ENCODE data around the gene DLGAP1. TPM values are rescaled to one million over a fixed set of nuclear protein-coding genes. Genes with fewer than 3 reads are reported as not detected.

The DLGAP1 gene
- total RNA-seq, 4 donors from 2014 or later = 0.13 to 6.2 (median 0.53) TPM

GRCh38 chr18:3875961-3876360 is 579.1 kb downstream of the DLGAP1 start:
- Histone ChIP-seq H3K4me1 (no peaks in the 10 kb centered on the region), H3K9me3 (no peaks in the 10 kb centered on the region), H3K36me3 (no peaks in the 10 kb centered on the region), H3K4me3 (no peak overlapping the region), H3K27me3 (no peaks in the 10 kb centered on the region), H3K27ac (no peak overlapping the region)
- DNase-seq (no peak), ATAC-seq (no peak)
- TF ChIP-seq CTCF (IDR thresholded peaks at IDR 0.05 in 4 of 5, conservative IDR thresholded peaks at IDR 0.05 in 1 of 5) = no peak
- TF ChIP-seq POLR2A (IDR thresholded peaks at IDR 0.05) = no peak
- in situ Hi-C loops (cut with MboI; ENCODE audit: low sequenced_read_pairs in 4 of 4) = no loop called here
- intact Hi-C loops (cut with DNase I; ENCODE audit: low total_unique reads) = no loop called here

DNA sequence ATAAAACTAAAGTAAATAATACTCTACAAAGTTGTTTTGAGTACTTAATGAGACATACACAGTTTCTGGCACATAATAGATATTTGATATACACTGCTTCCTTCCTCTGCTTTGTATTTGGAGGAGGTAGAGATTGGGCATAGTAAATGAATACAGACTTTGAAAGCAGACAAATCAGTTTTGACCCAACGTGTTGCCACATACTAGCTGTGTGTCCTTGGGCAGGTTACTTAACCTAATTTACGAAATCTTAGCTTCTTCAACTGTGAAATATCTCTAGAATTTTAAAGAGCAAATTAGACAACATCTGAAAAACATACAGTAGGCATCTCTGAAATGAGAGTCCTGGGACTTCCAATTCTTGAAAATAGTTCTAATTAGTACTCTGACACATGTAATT is 579.7 kb downstream of the DLGAP1 start:
- in situ Hi-C loops (cut with MboI; ENCODE audit: low sequenced_read_pairs in 4 of 4) = no loop called here
- Histone ChIP-seq H3K4me1 (no peaks in the 10 kb centered on the region), H3K4me3 (no peak overlapping the region), H3K36me3 (no peaks in the 10 kb centered on the region), H3K27me3 (no peaks in the 10 kb centered on the region), H3K9me3 (no peaks in the 10 kb centered on the region), H3K27ac (no peak overlapping the region)
- intact Hi-C loops (cut with DNase I; ENCODE audit: low total_unique reads) = no loop called here
- ATAC-seq (no peak), DNase-seq (no peak)
- TF ChIP-seq POLR2A (IDR thresholded peaks at IDR 0.05) (no peak), CTCF (IDR thresholded peaks at IDR 0.05 in 4 of 5, conservative IDR thresholded peaks at IDR 0.05 in 1 of 5) (no peak)

- no peak for TF ChIP-seq POLR2A (IDR thresholded peaks at IDR 0.05)
- no peaks in the 10 kb centered on the region for H3K36me3 ChIP-seq
- H3K4me1 ChIP-seq = no peaks in the 10 kb centered on the region
- H3K27me3 ChIP-seq = no peaks in the 10 kb centered on the region
- intact Hi-C loops (cut with DNase I; ENCODE audit: low total_unique reads) (no loop called here), in situ Hi-C loops (cut with MboI; ENCODE audit: low sequenced_read_pairs in 4 of 4) (no loop called here)
- H3K27ac ChIP-seq = no peak overlapping the region
- ATAC-seq (no peak), DNase-seq (no peak)
- no peak overlapping the region for H3K4me3 ChIP-seq
- H3K9me3 ChIP-seq = no peaks in the 10 kb centered on the region
Observed at GRCh38 chr18:3874581-3874980, 580.5 kb downstream of the DLGAP1 start.

- no peak for TF ChIP-seq CTCF (IDR thresholded peaks at IDR 0.05 in 4 of 5, conservative IDR thresholded peaks at IDR 0.05 in 1 of 5)
- no peak for TF ChIP-seq POLR2A (IDR thresholded peaks at IDR 0.05)
- intact Hi-C loops (cut with DNase I; ENCODE audit: low total_unique reads) = no loop called here
Observed at GRCh38 chr18:3874125-3874524, 581.0 kb downstream of the DLGAP1 start.

GRCh38 chr18:3873698-3874097 is 581.4 kb downstream of the DLGAP1 start:
- Histone ChIP-seq H3K4me1 (no peaks in the 10 kb centered on the region), H3K9me3 (no peaks in the 10 kb centered on the region), H3K4me3 (no peak overlapping the region), H3K27ac (no peak overlapping the region), H3K27me3 (no peaks in the 10 kb centered on the region), H3K36me3 (no peaks in the 10 kb centered on the region)
- no peak for TF ChIP-seq CTCF (IDR thresholded peaks at IDR 0.05 in 4 of 5, conservative IDR thresholded peaks at IDR 0.05 in 1 of 5)
- no peak for TF ChIP-seq POLR2A (IDR thresholded peaks at IDR 0.05)
- in situ Hi-C loops (cut with MboI; ENCODE audit: low sequenced_read_pairs in 4 of 4) (no loop called here), intact Hi-C loops (cut with DNase I; ENCODE audit: low total_unique reads) (no loop called here)
- no peak for ATAC-seq
- DNase-seq = no peak

More at GRCh38 chr18:3874125-3874524, 581.0 kb downstream of the DLGAP1 start:
- in situ Hi-C loops (cut with MboI; ENCODE audit: low sequenced_read_pairs in 4 of 4) = no loop called here
- DNase-seq = no peak
- Histone ChIP-seq H3K9me3 (no peaks in the 10 kb centered on the region), H3K4me3 (no peak overlapping the region), H3K36me3 (no peaks in the 10 kb centered on the region), H3K27ac (no peak overlapping the region), H3K27me3 (no peaks in the 10 kb centered on the region), H3K4me1 (no peaks in the 10 kb centered on the region)
- ATAC-seq = no peak
